GM10248 (cell line): Measurements from ENCODE around the gene PPP5C.
"Not testable (repeated sequence)": the region's sequence is repeated elsewhere in the genome, so short reads cannot be mapped to it uniquely, and the experiment has no call there.

ENCODE experiments used
- CTCF ChIA-PET: fragments of 300-600 bp; sonication (Branson Sonifier 250); formaldehyde crosslinking; extraction: SDS; loops from one replicate; lab custom pipeline; 2021; ENCODE audit warnings: antibody characterized with exemption; lab: Yijun Ruan, JAX
- POLR2A ChIA-PET: fragments of 350-650 bp; sonication (Branson Sonifier 250); formaldehyde crosslinking; extraction: SDS; loops from one replicate; lab custom pipeline; 2020; ENCODE audit warnings: antibody characterized with exemption; lab: Yijun Ruan, JAX
- DNase-seq: peaks from one replicate; pipeline ENCODE4 v3.0.0; 2012; ENCODE audit errors: extremely low spot score
- TF ChIP-seq, protein P1 (sequence below): IDR thresholded peaks from 2 replicates; pipeline ENCODE4 v1.5.1; 2012; ENCODE audit warnings: mild to moderate bottlenecking, low read depth; ENCODE audit errors: extremely low read depth, missing control alignments, control extremely low read depth

Gene PPP5C

DNA sequence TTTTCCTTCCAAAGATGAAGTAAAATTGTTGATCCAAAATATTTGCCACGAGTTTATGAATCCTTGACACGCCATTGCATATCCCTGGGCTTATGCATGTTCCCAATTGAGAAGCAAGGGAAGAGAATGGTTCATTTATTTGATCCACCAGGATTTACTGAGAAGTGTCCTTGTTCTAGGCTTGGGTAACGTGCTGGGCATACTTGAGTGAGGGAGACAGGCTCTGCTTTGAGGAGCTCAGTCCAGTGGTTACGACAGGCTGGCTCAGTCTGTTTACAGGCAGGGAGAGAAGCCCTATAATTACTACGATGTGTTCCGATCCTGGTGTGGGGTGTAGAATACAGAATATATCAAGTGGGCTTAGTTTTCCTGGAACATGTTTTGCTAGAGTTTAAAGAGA lies 88.1 kb downstream of the PPP5C start:
- no peak for DNase-seq
- TF ChIP-seq, protein P1, sequence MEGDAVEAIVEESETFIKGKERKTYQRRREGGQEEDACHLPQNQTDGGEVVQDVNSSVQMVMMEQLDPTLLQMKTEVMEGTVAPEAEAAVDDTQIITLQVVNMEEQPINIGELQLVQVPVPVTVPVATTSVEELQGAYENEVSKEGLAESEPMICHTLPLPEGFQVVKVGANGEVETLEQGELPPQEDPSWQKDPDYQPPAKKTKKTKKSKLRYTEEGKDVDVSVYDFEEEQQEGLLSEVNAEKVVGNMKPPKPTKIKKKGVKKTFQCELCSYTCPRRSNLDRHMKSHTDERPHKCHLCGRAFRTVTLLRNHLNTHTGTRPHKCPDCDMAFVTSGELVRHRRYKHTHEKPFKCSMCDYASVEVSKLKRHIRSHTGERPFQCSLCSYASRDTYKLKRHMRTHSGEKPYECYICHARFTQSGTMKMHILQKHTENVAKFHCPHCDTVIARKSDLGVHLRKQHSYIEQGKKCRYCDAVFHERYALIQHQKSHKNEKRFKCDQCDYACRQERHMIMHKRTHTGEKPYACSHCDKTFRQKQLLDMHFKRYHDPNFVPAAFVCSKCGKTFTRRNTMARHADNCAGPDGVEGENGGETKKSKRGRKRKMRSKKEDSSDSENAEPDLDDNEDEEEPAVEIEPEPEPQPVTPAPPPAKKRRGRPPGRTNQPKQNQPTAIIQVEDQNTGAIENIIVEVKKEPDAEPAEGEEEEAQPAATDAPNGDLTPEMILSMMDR = no peak
- CTCF ChIA-PET = interaction anchor here (1.7 kb wide), 1 partner anchor 39 kb away, joined by 4 read pairs; no protein-coding TSS in a partner anchor
- POLR2A ChIA-PET = no interaction called here

GRCh38 chr19:46435689-46436088 lies 88.8 kb downstream of the PPP5C start:
- POLR2A ChIA-PET, DNase-seq, CTCF ChIA-PET: not testable (repeated sequence)
